Occipital lobe (tissue), 1 donor: ENCODE measurements around the gene DENND6B. TPM values are rescaled to one million over a fixed set of nuclear protein-coding genes. Genes with fewer than 3 reads are reported as not detected.

Source experiments
- total RNA-seq: library from RNA; depleted of rRNA; stranded (reverse); fragments of >200 nt; gene quantifications from one replicate; pipeline ENCODE4 v1.2.3, GENCODE V29; 2014

DENND6B gene
- total RNA-seq, 1 donor from 2014 or later, result 16.5 TPM

Other genes starting within 250 kb of the DENND6B start
- 32.6 TPM for gene MLC1, start 241.6 kb downstream of the DENND6B start, total RNA-seq
- gene MOV10L1, start 237.0 kb downstream of the DENND6B start, total RNA-seq, result 0.78 TPM
- gene PANX2, start 156.3 kb downstream of the DENND6B start, total RNA-seq, result 3.1 TPM
- gene TRABD, start 141.1 kb downstream of the DENND6B start, total RNA-seq, result 3.0 TPM
- 7.8 TPM for gene SELENOO, start 126.0 kb downstream of the DENND6B start, total RNA-seq
- 34.0 TPM for gene TUBGCP6, start 82.0 kb downstream of the DENND6B start, total RNA-seq
- gene HDAC10, start 75.7 kb downstream of the DENND6B start, total RNA-seq, result 19.8 TPM
- gene MAPK12, start 65.3 kb downstream of the DENND6B start, total RNA-seq, result 11.4 TPM
- gene MAPK11, start 56.6 kb downstream of the DENND6B start, total RNA-seq, result 21.8 TPM
- gene PLXNB2, start 19.4 kb downstream of the DENND6B start, total RNA-seq, result 46.0 TPM
- 71.7 TPM for gene PPP6R2, start 16.3 kb upstream of the DENND6B start, total RNA-seq
- gene SBF1, start 148.0 kb upstream of the DENND6B start, total RNA-seq, result 97.0 TPM
- not detected for gene ADM2, start 154.5 kb upstream of the DENND6B start, total RNA-seq
- not detected for gene MIOX, start 159.8 kb upstream of the DENND6B start, total RNA-seq
- gene LMF2, start 180.7 kb upstream of the DENND6B start, total RNA-seq, result 9.8 TPM
- gene NCAPH2, start 181.2 kb upstream of the DENND6B start, total RNA-seq, result 46.9 TPM
- 0.78 TPM for gene SCO2, start 198.6 kb upstream of the DENND6B start, total RNA-seq
- gene TYMP, start 203.0 kb upstream of the DENND6B start, total RNA-seq, result 2.0 TPM
- gene KLHDC7B, start 218.9 kb upstream of the DENND6B start, total RNA-seq, result not detected
- not detected for gene SYCE3, start 235.9 kb upstream of the DENND6B start, total RNA-seq